A673 (cell line): Measurements from ENCODE around the gene MAMDC4. TPM values are rescaled to one million over a fixed set of nuclear protein-coding genes. Genes with fewer than 3 reads are reported as not detected.
"Not testable (repeated sequence)": the region's sequence is repeated elsewhere in the genome, so short reads cannot be mapped to it uniquely, and the experiment has no call there.

Experiments used
- BruUV-seq: library from RNA; stranded (reverse); fragments of 400-500 nt; replicated peaks from 2 replicates; lab custom pipeline; 2021; lab: Mats Ljungman, UMichigan
- CTCF ChIA-PET: fragments of 300-600 bp; sonication (Branson Sonifier 250); formaldehyde crosslinking; loops from one replicate; lab custom pipeline; 2022; ENCODE audit warnings: antibody characterized with exemption; lab: Charles Lee
- POLR2A ChIA-PET: fragments of 300-600 bp; sonication (Branson Sonifier 250); formaldehyde crosslinking; loops from one replicate; lab custom pipeline; 2022; ENCODE audit warnings: antibody characterized with exemption; ENCODE audit not compliant: low non-redundant PET; lab: Charles Lee
- DNase-seq: peaks from one replicate; pipeline ENCODE4 v3.0.0-alpha.2; 2015; ENCODE audit warnings: low spot score
- H3K27ac ChIP-seq: fragments of 200-600 bp; sonication (generic); 2 replicates; pipeline ENCODE4 v1.5.1; 2016; ENCODE audit warnings: mixed run types, low read depth, mild to moderate bottlenecking, mixed read lengths, antibody characterized with exemption, low read length; ENCODE audit not compliant: poor library complexity, severe bottlenecking
- H3K27me3 ChIP-seq: fragments of 200-600 bp; sonication (generic); replicated peaks from 2 replicates; pipeline ENCODE4 v1.6.1; 2017; ENCODE audit warnings: mixed run types, low read depth, mild to moderate bottlenecking, mixed read lengths, antibody characterized with exemption, low read length; ENCODE audit not compliant: insufficient read depth, poor library complexity
- H3K36me3 ChIP-seq: fragments of 200-600 bp; sonication (generic); 2 replicates; pipeline ENCODE4 v1.6.1; 2016; ENCODE audit warnings: mixed run types, mild to moderate bottlenecking, mixed read lengths, antibody characterized with exemption, low read length; ENCODE audit not compliant: insufficient read depth, poor library complexity, severe bottlenecking
- H3K4me1 ChIP-seq: fragments of 200-600 bp; sonication (generic); 2 replicates; pipeline ENCODE4 v1.6.1; 2017; ENCODE audit warnings: mixed run types, mild to moderate bottlenecking, mixed read lengths, antibody characterized with exemption, low read length; ENCODE audit not compliant: insufficient read depth, poor library complexity, severe bottlenecking
- H3K4me3 ChIP-seq: fragments of 200-600 bp; sonication (generic); 2 replicates; pipeline ENCODE4 v1.5.1; 2016; ENCODE audit warnings: low read depth, mixed run types, mild to moderate bottlenecking, mixed read lengths, low read length; ENCODE audit not compliant: poor library complexity, severe bottlenecking
- H3K9me3 ChIP-seq: fragments of 200-600 bp; sonication (generic); 2 replicates; pipeline ENCODE4 v1.6.1; 2016; ENCODE audit warnings: mixed run types, low read depth, mild to moderate bottlenecking, mixed read lengths, antibody characterized with exemption, low read length; ENCODE audit not compliant: poor library complexity, severe bottlenecking
- CTCF ChIP-seq: fragments of 300-800, 200-600 bp; sonication (generic); conservative IDR thresholded peaks from 2 replicates; pipeline ENCODE4 v1.5.1; 2017; ENCODE audit warnings: low read depth, mild to moderate bottlenecking, antibody characterized with exemption, low read length, moderate library complexity, mixed read lengths
- EZH2 ChIP-seq: fragments of 200-600 bp; sonication (generic); IDR thresholded peaks from 2 replicates; pipeline ENCODE4 v1.6.1; 2017; ENCODE audit warnings: borderline replicate concordance, low read depth, mild to moderate bottlenecking, mixed read lengths, antibody characterized with exemption, low read length; ENCODE audit not compliant: poor library complexity, severe bottlenecking
- intact Hi-C: fragments of 100-400 bp; cut with micrococcal nuclease; formaldehyde crosslinking; loops from one replicate; pipeline ENCODE4 v1.10.0; 2022; ENCODE audit not compliant: unreplicated experiment
- total RNA-seq: library from RNA; stranded (reverse); gene quantifications from 2 replicates; pipeline ENCODE4 v1.2.3, GENCODE V29; 2021

The MAMDC4 gene
- total RNA-seq, 1 experiment from 2014 or later, result 7.9 TPM

- Histone ChIP-seq H3K9me3 (no peaks in the 10 kb centered on the region), H3K27me3 (no peaks in the 10 kb centered on the region), H3K4me3 (no peak overlapping the region), H3K27ac (no peak overlapping the region), H3K36me3 (peaks cover 39% of the 10 kb centered on the region), H3K4me1 (no peaks in the 10 kb centered on the region)
- no TSS peak for BruUV-seq
- intact Hi-C loops, result no loop called here
- ChIA-PET POLR2A (no interaction called here), CTCF (no interaction called here)
- TF ChIP-seq CTCF (no peak), EZH2 (no peak)
- DNase-seq, result no peak
These were observed 11.6 kb downstream of the MAMDC4 start for GRCh38 chr9:136863623-136864273.

- BruUV-seq, result no TSS peak
- intact Hi-C loops, result no loop called here
- Histone ChIP-seq H3K36me3 (peaks cover 39% of the 10 kb centered on the region), H3K27me3 (no peaks in the 10 kb centered on the region), H3K4me1 (no peaks in the 10 kb centered on the region), H3K27ac (peak overlapping the region; percentile 82), H3K4me3 (peak overlapping the region; percentile 87), H3K9me3 (no peaks in the 10 kb centered on the region)
- POLR2A ChIA-PET, result interaction anchor here (0.9 kb wide), 1 partner anchor 9 kb away, joined by 8 read pairs; no protein-coding TSS in a partner anchor
- CTCF ChIA-PET, result no interaction called here
- DNase-seq, result no peak
- TF ChIP-seq EZH2 (no peak), CTCF (no peak)
These were observed 13.1 kb downstream of the MAMDC4 start for GRCh38 chr9:136865041-136865767.

GRCh38 chr9:136865768-136866103, 13.6 kb downstream of the MAMDC4 start:
- Histone ChIP-seq H3K9me3 (no peaks in the 10 kb centered on the region), H3K4me3 (peak overlapping the region; percentile 87), H3K27ac (peak overlapping the region; percentile 82), H3K36me3 (peaks cover 35% of the 10 kb centered on the region), H3K27me3 (no peaks in the 10 kb centered on the region), H3K4me1 (no peaks in the 10 kb centered on the region)
- ChIA-PET CTCF (interaction anchor here (0.6 kb wide), 1 partner anchor 20 kb away, joined by 3 read pairs; the partner anchor contains the start of gene TRAF2), POLR2A (interaction anchor here (0.9 kb wide), 1 partner anchor 9 kb away, joined by 8 read pairs; no protein-coding TSS in a partner anchor)
- no peak for DNase-seq
- intact Hi-C loops, result no loop called here
- TF ChIP-seq CTCF (no peak), EZH2 (no peak)
- no TSS peak for BruUV-seq

- CTCF ChIA-PET, POLR2A ChIA-PET, H3K9me3 ChIP-seq, H3K27me3 ChIP-seq, BruUV-seq, DNase-seq, H3K4me1 ChIP-seq, intact Hi-C loops: not testable (repeated sequence)
- H3K4me3 ChIP-seq, result peak overlapping the region; percentile 87
- peaks cover 25% of the 10 kb centered on the region for H3K36me3 ChIP-seq
- H3K27ac ChIP-seq, result peak overlapping the region; percentile 82
These were observed 14.8 kb downstream of the MAMDC4 start for GRCh38 chr9:136866898-136867421.
